Measurements from ENCODE around the gene MIER1. TPM values are rescaled to one million over a fixed set of nuclear protein-coding genes. Genes with fewer than 3 reads are reported as not detected.
"Not testable (repeated sequence)": the region's sequence is repeated elsewhere in the genome, so short reads cannot be mapped to it uniquely, and the experiment has no call there.

MIER1 gene
- total and polyA plus RNA-seq, 3 experiments from 2014 or later: 38.6 to 55.3 (median 53.1) TPM

DNA sequence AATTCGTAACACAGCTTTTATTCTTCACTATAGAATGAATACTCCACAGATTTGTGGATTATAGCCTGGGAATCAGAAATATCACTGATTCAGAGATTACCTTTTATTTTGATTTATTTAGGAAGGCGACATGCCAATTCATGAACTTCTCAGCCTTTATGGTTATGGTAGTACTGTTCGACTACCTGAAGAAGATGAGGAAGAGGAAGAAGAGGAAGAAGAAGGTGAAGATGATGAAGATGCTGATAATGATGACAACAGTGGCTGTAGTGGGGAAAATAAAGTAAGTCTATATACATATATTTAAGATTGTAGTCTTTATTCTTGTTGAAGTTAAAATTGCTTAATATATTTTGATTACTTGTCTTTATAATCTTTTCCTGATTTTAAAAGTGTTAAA lies 33.1 kb downstream of the MIER1 start:
- Mint-ChIP-seq H3K27ac (peak overlapping the region in 6 of 8 donors; percentile 24 to 71 (median 37)), H3K36me3 (peaks cover 5 to 88% (median 17%) of the 10 kb centered on the region in 3 donors), H3K9me3 (no peaks in the 10 kb centered on the region), H3K27me3 (no peaks in the 10 kb centered on the region), H3K4me1 (peaks cover 51 to 79% (median 74%) of the 10 kb centered on the region in 3 donors), H3K4me3 (no peak overlapping the region)
- Histone ChIP-seq H3K27me3 (ENCODE audit: insufficient read depth, low read length, poor library complexity, severe bottlenecking) (no peaks in the 10 kb centered on the region), H3K4me3 (ENCODE audit: low read length) (no peak overlapping the region), H3K4me1 (ENCODE audit: insufficient read depth, low read length) (peaks cover 9% of the 10 kb centered on the region), H3K36me3 (ENCODE audit: insufficient read depth, low read length) (peaks cover 19% of the 10 kb centered on the region), H3K27ac (ENCODE audit: low read depth, low read length) (no peak overlapping the region), H3K9me3 (ENCODE audit: low read length) (no peaks in the 10 kb centered on the region)
- DNase-seq: no peak
- POLR2A ChIA-PET: no interaction called here
- CTCF ChIA-PET: no interaction called here

- CTCF ChIA-PET, H3K27me3 Mint-ChIP-seq: not testable (repeated sequence)
- peak overlapping the region in 3 of 8 donors; percentile 21 to 41 (median 39) for H3K27ac Mint-ChIP-seq
Measured at GRCh38 chr1:66966188-66966873, 41.5 kb downstream of the MIER1 start.

DNA sequence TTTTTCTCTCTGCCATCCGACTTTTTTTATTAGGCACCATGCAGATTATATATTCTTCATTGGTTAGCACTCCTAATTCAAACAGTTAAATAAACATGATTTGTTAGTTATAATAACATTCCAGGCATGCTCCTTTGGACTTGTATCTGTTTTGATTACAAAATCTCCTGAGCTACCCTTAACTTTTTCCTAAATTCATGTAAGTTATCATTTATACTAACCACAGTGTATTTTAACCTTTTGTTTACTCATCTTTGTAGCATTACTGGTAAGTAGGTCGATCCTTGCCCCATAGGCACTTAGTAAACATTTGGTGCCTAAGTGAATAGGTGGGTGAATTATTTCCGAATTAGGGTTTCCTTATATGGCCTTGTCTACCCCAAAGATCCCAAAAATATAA lies 43.8 kb downstream of the MIER1 start:
- no peaks in the 10 kb centered on the region for H3K27me3 Mint-ChIP-seq
- H3K4me1 Mint-ChIP-seq: peaks cover 29 to 57% (median 41%) of the 10 kb centered on the region in 3 donors
- Histone ChIP-seq H3K9me3 (ENCODE audit: low read length) (no peaks in the 10 kb centered on the region), H3K36me3 (ENCODE audit: insufficient read depth, low read length) (peaks cover 21% of the 10 kb centered on the region), H3K27me3 (ENCODE audit: insufficient read depth, low read length, poor library complexity, severe bottlenecking) (no peaks in the 10 kb centered on the region), H3K27ac (ENCODE audit: low read depth, low read length) (no peak overlapping the region), H3K4me1 (ENCODE audit: insufficient read depth, low read length) (no peaks in the 10 kb centered on the region), H3K4me3 (ENCODE audit: low read length) (no peak overlapping the region)
- ChIA-PET CTCF (no interaction called here), POLR2A (no interaction called here)
- peaks cover 0 to 10% (median 5%) of the 10 kb centered on the region in 5 donors for H3K9me3 Mint-ChIP-seq
- no peak for DNase-seq
- no peak overlapping the region for H3K4me3 Mint-ChIP-seq
- peaks cover 35 to 81% (median 37%) of the 10 kb centered on the region in 3 donors for H3K36me3 Mint-ChIP-seq
- H3K27ac Mint-ChIP-seq: peak overlapping the region in 4 of 8 donors; percentile 53 to 89 (median 72)

More at GRCh38 chr1:66966188-66966873, 41.5 kb downstream of the MIER1 start:
- H3K4me3 Mint-ChIP-seq; H3K27me3 ChIP-seq (ENCODE audit: insufficient read depth, low read length, poor library complexity, severe bottlenecking); H3K9me3 ChIP-seq (ENCODE audit: low read length); H3K4me1 ChIP-seq (ENCODE audit: insufficient read depth, low read length); H3K27ac ChIP-seq (ENCODE audit: low read depth, low read length); H3K9me3 Mint-ChIP-seq; POLR2A ChIA-PET; DNase-seq; H3K4me3 ChIP-seq (ENCODE audit: low read length): not testable (repeated sequence)
- peaks cover 35% of the 10 kb centered on the region for H3K36me3 ChIP-seq (ENCODE audit: insufficient read depth, low read length)
- H3K4me1 Mint-ChIP-seq: peaks cover 28 to 57% (median 46%) of the 10 kb centered on the region in 3 donors
- H3K36me3 Mint-ChIP-seq: peaks cover 36 to 89% (median 40%) of the 10 kb centered on the region in 3 donors

DNA sequence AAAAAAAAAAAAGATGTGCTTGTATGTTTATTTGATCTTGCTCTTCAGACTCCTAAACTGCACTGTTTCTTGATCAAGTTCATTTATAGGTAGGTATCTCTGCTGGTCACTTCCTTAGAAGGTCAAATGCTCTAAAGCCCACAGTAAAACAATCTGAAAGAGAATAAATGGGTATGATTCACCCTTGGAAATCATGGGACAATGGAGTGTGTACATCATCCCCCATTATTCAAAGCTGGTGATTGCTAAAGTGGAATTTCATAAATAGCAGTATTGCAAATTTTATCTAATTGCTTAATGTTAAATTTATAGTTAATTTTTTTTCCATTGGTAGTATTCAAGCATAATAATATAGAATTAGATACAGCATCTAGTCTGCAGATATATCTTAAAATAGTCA lies 53.4 kb downstream of the MIER1 start:
- peaks cover 21 to 33% (median 21%) of the 10 kb centered on the region in 3 donors for H3K4me1 Mint-ChIP-seq
- CTCF ChIA-PET: no interaction called here

DNA sequence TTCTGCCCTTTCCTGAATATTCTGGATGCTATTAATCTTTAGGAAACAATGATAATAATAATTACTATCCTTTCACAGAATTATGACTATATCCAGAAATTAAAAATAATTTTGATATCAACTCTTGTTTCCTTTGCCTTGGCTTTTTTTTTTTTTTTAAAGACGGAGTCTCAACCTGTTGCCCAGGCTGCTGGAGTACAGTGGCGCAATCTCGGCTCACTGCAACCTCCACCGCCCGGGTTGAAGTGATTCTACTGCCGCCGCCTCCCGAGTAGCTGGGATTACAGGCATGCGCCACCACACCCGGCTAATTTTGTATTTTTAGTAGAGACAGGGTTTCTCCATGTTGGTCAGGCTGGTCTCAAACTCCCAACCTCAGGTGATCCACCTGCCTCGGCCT lies 54.8 kb downstream of the MIER1 start:
- POLR2A ChIA-PET: interaction anchor here (0.7 kb wide), 1 partner anchor 55 kb away, joined by 3 read pairs; the partner anchor contains the start of genes DNAI4 and MIER1
- H3K4me3 ChIP-seq (ENCODE audit: low read length); DNase-seq; CTCF ChIA-PET; H3K27me3 ChIP-seq (ENCODE audit: insufficient read depth, low read length, poor library complexity, severe bottlenecking); H3K4me3 Mint-ChIP-seq; H3K27ac ChIP-seq (ENCODE audit: low read depth, low read length); H3K27me3 Mint-ChIP-seq; H3K9me3 ChIP-seq (ENCODE audit: low read length); H3K9me3 Mint-ChIP-seq: not testable (repeated sequence)
- peaks cover 20% of the 10 kb centered on the region for H3K36me3 ChIP-seq (ENCODE audit: insufficient read depth, low read length)
- peaks cover 15% of the 10 kb centered on the region for H3K4me1 ChIP-seq (ENCODE audit: insufficient read depth, low read length)
- Mint-ChIP-seq H3K36me3 (peaks cover 0 to 78% (median 17%) of the 10 kb centered on the region in 3 donors), H3K4me1 (peaks cover 20 to 38% (median 26%) of the 10 kb centered on the region in 3 donors), H3K27ac (peak overlapping the region in 2 of 8 donors; percentile 38 to 71)

More for the DNA sequence above, 53.4 kb downstream of the MIER1 start:
- peaks cover 15% of the 10 kb centered on the region for H3K4me1 ChIP-seq (ENCODE audit: insufficient read depth, low read length)
- no peaks in the 10 kb centered on the region for H3K9me3 ChIP-seq (ENCODE audit: low read length)
- Mint-ChIP-seq H3K27ac (peak overlapping the region in 3 of 8 donors; percentile 14 to 58 (median 48)), H3K36me3 (peaks cover 0 to 71% (median 13%) of the 10 kb centered on the region in 3 donors), H3K4me3 (no peak overlapping the region), H3K9me3 (no peaks in the 10 kb centered on the region), H3K27me3 (no peaks in the 10 kb centered on the region)
- no peak for DNase-seq
- no peak overlapping the region for H3K4me3 ChIP-seq (ENCODE audit: low read length)
- no peak overlapping the region for H3K27ac ChIP-seq (ENCODE audit: low read depth, low read length)
- H3K27me3 ChIP-seq (ENCODE audit: insufficient read depth, low read length, poor library complexity, severe bottlenecking): no peaks in the 10 kb centered on the region
- peaks cover 11% of the 10 kb centered on the region for H3K36me3 ChIP-seq (ENCODE audit: insufficient read depth, low read length)
- POLR2A ChIA-PET: interaction anchor here (0.7 kb wide), 2 partner anchors 18 kb away, joined by 3 to 6 read pairs; no protein-coding TSS in a partner anchor

- POLR2A ChIA-PET: interaction anchor here (1.0 to 1.1 kb wide), 2 partner anchors 51 to 56 kb away, joined by 3 to 5 read pairs; partner anchors contain the start of genes DNAI4 and MIER1
- H3K9me3 Mint-ChIP-seq: no peaks in the 10 kb centered on the region
- Histone ChIP-seq H3K4me1 (ENCODE audit: insufficient read depth, low read length) (peaks cover 15% of the 10 kb centered on the region), H3K36me3 (ENCODE audit: insufficient read depth, low read length) (peaks cover 26% of the 10 kb centered on the region), H3K27ac (ENCODE audit: low read depth, low read length) (no peak overlapping the region), H3K27me3 (ENCODE audit: insufficient read depth, low read length, poor library complexity, severe bottlenecking) (no peaks in the 10 kb centered on the region), H3K4me3 (ENCODE audit: low read length) (no peak overlapping the region), H3K9me3 (ENCODE audit: low read length) (no peaks in the 10 kb centered on the region)
- H3K27ac Mint-ChIP-seq: peak overlapping the region; percentile 54 to 94 (median 85)
- peak overlapping the region; percentile 65 to 83 (median 74) for H3K4me3 Mint-ChIP-seq
- no peak for DNase-seq
- H3K36me3 Mint-ChIP-seq: peaks cover 0 to 77% (median 14%) of the 10 kb centered on the region in 3 donors
- peaks cover 20 to 35% (median 26%) of the 10 kb centered on the region in 3 donors for H3K4me1 Mint-ChIP-seq
- CTCF ChIA-PET: interaction anchor here (0.6 to 1.2 kb wide), 3 partner anchors 15 to 170 kb away, joined by 3 read pairs; no protein-coding TSS in a partner anchor
- no peaks in the 10 kb centered on the region for H3K27me3 Mint-ChIP-seq
Measured at GRCh38 chr1:66980745-66981367, 56.1 kb downstream of the MIER1 start.

DNA sequence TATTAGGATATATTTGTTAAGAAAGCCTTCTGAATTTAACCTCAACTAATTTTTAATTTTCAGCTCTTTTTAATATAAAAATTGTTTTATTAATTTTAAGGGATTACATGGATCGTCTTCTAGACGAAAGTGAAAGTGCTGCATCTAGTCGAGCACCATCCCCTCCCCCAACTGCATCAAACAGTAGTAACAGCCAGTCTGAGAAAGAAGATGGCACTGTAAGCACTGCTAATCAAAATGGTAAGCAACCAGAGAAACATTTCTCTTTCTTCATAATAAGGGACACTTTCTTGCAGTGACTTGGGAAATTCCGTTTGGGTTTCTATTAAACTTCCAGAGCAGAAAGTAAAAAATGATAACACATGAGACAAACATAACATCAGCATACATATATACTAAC lies 56.9 kb downstream of the MIER1 start:
- peaks cover 0 to 79% (median 14%) of the 10 kb centered on the region in 3 donors for H3K36me3 Mint-ChIP-seq
- ChIA-PET POLR2A (interaction anchor here (1.0 to 1.1 kb wide), 2 partner anchors 52 to 57 kb away, joined by 3 to 5 read pairs; partner anchors contain the start of genes DNAI4 and MIER1), CTCF (interaction anchor here (0.9 to 1.2 kb wide), 2 partner anchors 14 to 52 kb away, joined by 3 read pairs; no protein-coding TSS in a partner anchor)
- peak overlapping the region; percentile 60 to 83 (median 74) for H3K4me3 Mint-ChIP-seq
- no peaks in the 10 kb centered on the region for H3K27me3 Mint-ChIP-seq
- peak; percentile 20 to 69 (median 48) for DNase-seq
- Histone ChIP-seq H3K27me3 (ENCODE audit: insufficient read depth, low read length, poor library complexity, severe bottlenecking) (no peaks in the 10 kb centered on the region), H3K27ac (ENCODE audit: low read depth, low read length) (no peak overlapping the region), H3K4me1 (ENCODE audit: insufficient read depth, low read length) (peaks cover 15% of the 10 kb centered on the region), H3K4me3 (ENCODE audit: low read length) (peak overlapping the region; percentile 35), H3K36me3 (ENCODE audit: insufficient read depth, low read length) (peaks cover 31% of the 10 kb centered on the region), H3K9me3 (ENCODE audit: low read length) (no peaks in the 10 kb centered on the region)
- H3K4me1 Mint-ChIP-seq: peaks cover 19 to 35% (median 26%) of the 10 kb centered on the region in 3 donors
- peak overlapping the region; percentile 65 to 94 (median 88) for H3K27ac Mint-ChIP-seq
- H3K9me3 Mint-ChIP-seq: no peaks in the 10 kb centered on the region

Data from CD8-positive, alpha-beta memory T cell (primary cell).